Hepatocyte (in vitro differentiated cells): ENCODE results near the gene GAPVD1.

Source experiments
- CTCF ChIP-seq: fragments of 200-600 bp; sonication (generic); IDR thresholded peaks from 2 replicates; pipeline ENCODE4 v1.5.1; 2016; ENCODE audit warnings: antibody characterized with exemption, mild to moderate bottlenecking; ENCODE audit not compliant: poor library complexity
- EZH2 ChIP-seq: fragments of 200-600 bp; sonication (generic); IDR thresholded peaks from 2 replicates; pipeline ENCODE4 v1.6.1; 2016; ENCODE audit warnings: antibody characterized with exemption, mild to moderate bottlenecking, borderline replicate concordance

GRCh38 chr9:125269014-125269397 is 7.4 kb downstream of the GAPVD1 start:
- TF ChIP-seq CTCF (no peak), EZH2 (no peak)
